Large intestine (tissue), 3 donors: ENCODE results near the gene NEO1. TPM values are rescaled to one million over a fixed set of nuclear protein-coding genes. Genes with fewer than 3 reads are reported as not detected.

Experiments used
- DNase-seq, 2 donors: peaks; one replicate each; pipeline versions ENCODE4 v3.0.0 to v3.0.0-alpha.2; 2013
- H3K27ac ChIP-seq: one replicate; pipeline ENCODE4 v1.5.1; 2013; ENCODE audit warnings: low read length
- H3K27me3 ChIP-seq: 2 replicates; pipeline ENCODE4 v1.6.1; 2013; ENCODE audit warnings: low read length; ENCODE audit not compliant: control insufficient read depth, insufficient read depth
- H3K36me3 ChIP-seq: 2 replicates; pipeline ENCODE4 v1.6.1; 2013; ENCODE audit warnings: low read length; ENCODE audit not compliant: control insufficient read depth, insufficient read depth
- H3K4me1 ChIP-seq: one replicate; pipeline ENCODE4 v1.6.1; 2013; ENCODE audit warnings: low read length; ENCODE audit not compliant: control insufficient read depth, insufficient read depth
- H3K4me3 ChIP-seq: one replicate; pipeline ENCODE4 v1.5.1; 2013; ENCODE audit warnings: low read length
- H3K9me3 ChIP-seq: one replicate; pipeline ENCODE4 v1.6.1; 2013; ENCODE audit warnings: mild to moderate bottlenecking, low read depth, low read length, moderate library complexity; ENCODE audit not compliant: control insufficient read depth
- WGBS: methylation state at CpG from one replicate; pipeline ENCODE4 v1.1.5; 2013; ENCODE audit warnings: low lambda C conversion rate; ENCODE audit not compliant: insufficient coverage; 5-methylcytosine and 5-hydroxymethylcytosine counted together
- polyA plus RNA-seq: library from polyadenylated mRNA; unstranded; fragments of 120-200 nt; gene quantifications from one replicate; pipeline ENCODE4 v1.2.1, GENCODE V29; 2013

NEO1 gene
- polyA plus RNA-seq, 1 donor = 135 TPM

DNA sequence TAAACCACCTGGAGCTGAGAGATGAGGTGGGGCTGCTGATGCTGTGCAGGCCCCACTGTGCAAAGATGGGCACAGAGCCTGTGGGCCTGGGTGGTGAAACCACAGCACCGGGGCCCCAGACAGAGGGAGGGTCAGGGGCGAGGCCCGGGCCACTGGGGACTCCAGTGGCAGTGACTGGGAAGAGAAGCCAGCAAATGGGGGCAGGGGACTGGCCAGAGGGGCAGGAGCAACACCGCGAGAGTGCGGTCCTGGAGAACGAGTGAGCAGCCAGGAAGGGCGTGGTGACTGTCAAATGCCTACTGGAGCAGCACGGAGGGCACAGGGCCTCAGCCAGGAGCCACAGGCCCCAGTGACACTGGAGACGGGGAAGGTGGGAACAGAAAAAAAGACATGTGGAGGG lies 276.7 kb downstream of the NEO1 start:
- Histone ChIP-seq H3K27ac (no peak overlapping the region), H3K4me3 (no peak overlapping the region), H3K27me3 (peaks cover 3% of the 10 kb centered on the region), H3K9me3 (no peaks in the 10 kb centered on the region), H3K36me3 (no peaks in the 10 kb centered on the region), H3K4me1 (no peaks in the 10 kb centered on the region)
- no peak for DNase-seq
- WGBS = 73% methylated on average over 4 of the region's 10 CpGs

DNA sequence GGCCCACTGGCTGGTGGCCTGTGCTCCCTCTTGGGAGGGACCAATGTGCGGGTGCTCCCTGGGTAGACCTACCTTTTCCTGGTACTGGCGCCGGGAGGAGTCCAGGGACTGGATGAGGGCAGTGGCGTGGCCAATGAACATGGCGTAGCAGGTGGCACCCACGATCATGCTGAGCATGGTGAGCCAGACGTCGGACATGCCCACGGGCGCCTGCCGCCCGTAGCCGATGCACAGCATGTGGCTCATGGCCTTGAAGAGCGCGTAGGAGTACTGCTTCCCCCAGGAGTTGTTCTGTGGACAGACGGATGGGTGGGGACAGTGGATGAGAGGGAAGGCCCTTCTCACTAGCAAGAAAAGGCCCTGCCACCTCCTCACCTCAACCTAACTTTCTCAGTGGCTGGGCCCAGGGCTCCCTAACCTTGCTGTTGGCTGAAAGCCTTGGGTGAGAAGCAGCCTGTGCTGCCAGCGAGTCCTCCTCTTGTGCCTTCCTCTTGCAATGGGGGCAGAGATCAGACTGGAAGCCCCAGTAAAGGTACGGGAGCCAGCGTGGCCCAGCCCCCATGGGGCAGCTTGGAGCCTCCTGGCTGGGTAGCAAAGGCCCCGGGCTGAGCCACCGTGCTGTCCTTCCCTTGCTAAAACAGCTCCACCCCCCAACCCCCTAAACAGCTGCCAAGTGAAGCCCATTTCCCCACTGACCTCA lies 277.4 kb downstream of the NEO1 start:
- no peak for DNase-seq
- Histone ChIP-seq H3K9me3 (no peaks in the 10 kb centered on the region), H3K4me3 (no peak overlapping the region), H3K36me3 (no peaks in the 10 kb centered on the region), H3K4me1 (no peaks in the 10 kb centered on the region), H3K27me3 (peaks cover 3% of the 10 kb centered on the region), H3K27ac (no peak overlapping the region)
- WGBS = no CpG with 5 or more reads among the region's 21 CpGs

DNA sequence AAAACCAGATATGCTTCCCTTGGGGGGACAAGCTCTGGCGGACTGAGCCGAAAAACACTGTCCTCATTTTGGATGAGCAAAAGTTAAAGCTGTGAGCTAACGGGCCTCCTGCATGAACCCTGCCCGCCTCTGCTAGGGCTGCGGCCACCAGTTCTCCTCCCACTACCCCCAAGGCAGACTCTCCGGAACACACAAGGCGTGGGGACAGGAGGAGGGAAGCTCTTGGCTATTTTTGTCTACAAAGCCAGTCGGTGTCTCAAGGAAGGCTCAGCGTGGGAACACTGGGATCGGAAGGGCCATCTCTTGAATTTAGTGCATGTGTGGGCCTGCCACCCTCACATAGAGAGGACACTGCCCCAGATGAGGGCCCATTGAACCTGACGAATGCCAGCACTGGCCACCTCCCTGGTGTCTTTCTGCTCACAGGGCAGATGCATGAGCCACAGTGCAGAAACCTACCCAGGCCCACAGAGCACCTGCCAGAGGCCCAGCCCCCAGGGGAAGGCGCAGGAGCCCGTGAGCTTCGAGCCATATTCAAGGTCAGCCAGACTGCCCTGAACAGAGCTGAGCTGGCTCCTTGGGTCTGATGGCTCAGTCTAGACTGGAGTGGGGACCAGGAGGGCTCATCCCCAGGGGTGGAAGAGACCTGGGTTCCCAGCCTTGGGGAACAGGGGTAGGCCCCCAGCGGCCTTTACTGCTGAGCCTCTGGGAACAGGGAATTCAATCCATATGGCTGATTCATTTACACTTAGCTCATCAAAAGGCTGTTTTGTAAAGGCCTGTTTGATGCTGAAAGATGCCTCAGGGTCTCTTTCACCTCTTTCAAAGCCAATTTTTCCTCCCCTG lies 278.2 kb downstream of the NEO1 start:
- no peaks in the 10 kb centered on the region for H3K36me3 ChIP-seq
- H3K4me1 ChIP-seq = no peaks in the 10 kb centered on the region
- no peak overlapping the region for H3K4me3 ChIP-seq
- no CpG with 5 or more reads among the region's 15 CpGs for WGBS
- H3K27me3 ChIP-seq = peaks cover 3% of the 10 kb centered on the region
- H3K9me3 ChIP-seq = no peaks in the 10 kb centered on the region
- H3K27ac ChIP-seq = no peak overlapping the region
- no peak for DNase-seq

DNA sequence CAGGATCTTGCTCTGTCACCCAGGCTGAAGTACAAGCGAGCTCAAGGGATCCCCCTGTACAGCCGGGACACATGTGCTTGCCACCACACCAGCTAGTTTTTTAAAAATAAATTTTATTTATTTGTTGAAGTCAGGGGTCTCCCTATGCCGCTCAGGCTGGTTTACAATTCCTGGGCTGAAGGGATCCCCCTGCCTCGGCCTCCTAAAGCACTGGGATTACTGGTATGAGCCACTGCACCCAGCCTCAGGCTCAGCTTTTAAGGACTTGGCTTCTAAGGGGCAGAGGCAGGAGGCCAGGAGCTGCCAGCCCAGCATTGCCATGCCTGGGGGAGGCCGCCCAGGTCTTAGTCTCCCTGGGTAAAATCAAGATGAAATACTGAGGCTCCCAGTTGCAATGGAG lies 279.2 kb downstream of the NEO1 start:
- Histone ChIP-seq H3K36me3 (no peaks in the 10 kb centered on the region), H3K4me3 (no peak overlapping the region), H3K9me3 (no peaks in the 10 kb centered on the region), H3K27me3 (no peaks in the 10 kb centered on the region), H3K27ac (no peak overlapping the region), H3K4me1 (no peaks in the 10 kb centered on the region)
- no CpG with 5 or more reads among the region's 5 CpGs for WGBS
- no peak for DNase-seq

DNA sequence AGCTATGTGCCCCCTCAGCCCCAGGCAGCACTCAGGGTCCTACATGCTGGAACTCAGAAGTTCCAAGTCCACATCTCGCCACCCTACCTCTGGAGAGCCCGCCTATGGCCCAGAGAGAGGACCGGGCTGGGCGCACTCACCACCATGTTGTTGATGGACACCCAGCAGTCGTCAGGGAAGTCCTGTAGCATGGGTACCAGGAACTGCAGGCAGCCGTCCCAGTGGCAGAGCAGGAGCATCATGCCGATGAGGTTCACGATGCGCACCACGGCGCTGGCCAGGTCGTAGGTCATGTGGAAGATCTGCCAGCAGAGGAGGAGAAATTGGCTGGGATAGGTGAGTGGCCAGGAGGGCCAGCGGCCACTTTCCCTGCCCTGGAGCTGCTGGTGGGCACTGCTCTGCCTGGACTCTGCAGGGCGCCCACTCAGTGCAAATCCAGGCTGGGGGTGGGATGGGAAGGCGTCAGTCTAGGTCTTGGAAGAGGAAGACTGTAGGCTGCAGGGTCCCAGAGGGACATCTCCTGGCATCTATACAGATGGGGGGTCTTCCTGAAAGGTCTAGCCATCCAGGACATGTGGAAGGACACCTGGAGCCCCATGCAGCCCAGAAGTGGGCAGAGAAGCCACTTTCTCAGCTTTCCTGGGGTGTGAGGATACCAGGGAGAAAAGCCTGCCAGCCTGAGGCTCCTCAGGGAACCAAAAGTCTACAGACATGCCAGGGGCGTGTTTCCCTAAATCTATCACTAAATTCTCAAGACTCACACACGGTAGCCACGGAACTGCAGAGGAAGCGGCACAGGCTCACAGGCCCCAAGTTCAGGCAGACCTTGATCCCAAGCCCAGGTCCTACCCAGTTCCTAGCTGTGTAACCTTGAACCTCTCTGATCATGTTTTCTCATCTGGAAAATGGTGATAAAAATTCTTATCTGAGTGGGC lies 280.0 kb downstream of the NEO1 start:
- no CpG with 5 or more reads among the region's 19 CpGs for WGBS
- Histone ChIP-seq H3K4me1 (no peaks in the 10 kb centered on the region), H3K36me3 (no peaks in the 10 kb centered on the region), H3K27me3 (no peaks in the 10 kb centered on the region), H3K27ac (no peak overlapping the region), H3K4me3 (no peak overlapping the region), H3K9me3 (no peaks in the 10 kb centered on the region)
- no peak for DNase-seq

DNA sequence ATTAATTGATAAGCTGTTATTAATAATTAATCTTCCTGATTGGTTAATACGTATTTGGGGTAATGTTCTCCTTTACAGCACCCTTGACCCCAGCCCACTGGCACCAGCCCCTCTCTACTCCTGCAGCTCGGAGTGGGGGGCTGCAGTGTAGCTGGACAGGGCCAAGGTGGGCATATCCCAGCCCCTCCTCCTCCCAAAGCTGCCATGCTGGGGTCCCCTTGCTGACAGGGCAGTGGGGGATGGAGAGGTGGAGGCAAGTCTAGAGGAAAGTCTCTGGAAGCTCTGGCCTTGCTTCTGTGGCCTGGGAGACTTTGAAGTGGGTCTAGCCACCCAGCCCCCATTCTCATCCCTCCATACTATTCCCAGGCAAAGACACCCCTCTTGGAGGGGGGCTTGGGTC lies 280.7 kb downstream of the NEO1 start:
- no peak overlapping the region for H3K4me3 ChIP-seq
- no peaks in the 10 kb centered on the region for H3K27me3 ChIP-seq
- no peak for DNase-seq
- no peaks in the 10 kb centered on the region for H3K36me3 ChIP-seq
- no peaks in the 10 kb centered on the region for H3K9me3 ChIP-seq
- H3K4me1 ChIP-seq = no peaks in the 10 kb centered on the region
- H3K27ac ChIP-seq = no peak overlapping the region
- WGBS = no CpG with 5 or more reads among the region's 2 CpGs

DNA sequence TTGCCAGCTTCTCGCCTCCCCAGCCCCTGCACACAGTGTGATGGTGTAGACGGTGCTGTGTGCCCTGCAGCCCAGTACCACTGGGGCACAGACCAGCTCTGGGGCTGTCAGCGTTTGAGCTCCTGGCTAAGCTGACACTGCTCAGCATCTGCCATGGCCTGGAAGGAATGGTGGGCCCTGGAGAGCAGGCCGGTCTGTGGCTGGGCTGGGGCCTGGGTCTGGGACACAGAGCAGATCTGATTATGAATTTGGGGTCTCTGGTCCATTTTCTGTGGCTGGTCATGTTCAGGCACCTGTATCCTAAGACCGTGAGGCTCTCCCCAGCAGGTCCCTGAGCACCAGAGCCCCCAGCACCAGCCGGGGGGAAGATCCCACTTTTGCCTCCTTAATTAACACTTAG lies 281.8 kb downstream of the NEO1 start:
- DNase-seq = no peak
- H3K27me3 ChIP-seq = no peaks in the 10 kb centered on the region
- no peak overlapping the region for H3K27ac ChIP-seq
- no peaks in the 10 kb centered on the region for H3K9me3 ChIP-seq
- H3K4me3 ChIP-seq = no peak overlapping the region
- no peaks in the 10 kb centered on the region for H3K4me1 ChIP-seq
- H3K36me3 ChIP-seq = no peaks in the 10 kb centered on the region
- no CpG with 5 or more reads among the region's 6 CpGs for WGBS

DNA sequence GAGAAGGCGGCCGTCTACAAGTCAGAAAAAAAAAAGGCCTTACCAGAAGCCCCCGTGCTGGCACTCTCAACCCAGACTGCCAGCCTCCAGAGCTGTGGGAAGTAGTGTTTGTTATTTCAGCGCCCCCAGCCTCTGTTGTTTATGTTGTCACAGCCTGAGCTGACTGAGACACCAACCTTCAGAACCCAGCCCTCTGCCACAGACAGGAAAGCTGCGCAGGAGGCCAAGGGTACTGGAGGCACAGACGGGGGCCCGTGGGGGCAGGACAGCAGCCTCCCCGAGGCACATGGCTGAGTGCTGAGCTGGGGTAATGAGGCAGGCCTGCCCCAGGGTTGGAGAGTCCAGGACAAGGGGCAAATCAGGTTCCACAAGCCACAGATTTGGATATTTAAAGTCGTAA lies 282.8 kb downstream of the NEO1 start:
- DNase-seq = no peak
- no peaks in the 10 kb centered on the region for H3K4me1 ChIP-seq
- H3K36me3 ChIP-seq = no peaks in the 10 kb centered on the region
- WGBS = no CpG with 5 or more reads among the region's 9 CpGs
- H3K9me3 ChIP-seq = no peaks in the 10 kb centered on the region
- no peak overlapping the region for H3K27ac ChIP-seq
- H3K27me3 ChIP-seq = no peaks in the 10 kb centered on the region
- no peak overlapping the region for H3K4me3 ChIP-seq

DNA sequence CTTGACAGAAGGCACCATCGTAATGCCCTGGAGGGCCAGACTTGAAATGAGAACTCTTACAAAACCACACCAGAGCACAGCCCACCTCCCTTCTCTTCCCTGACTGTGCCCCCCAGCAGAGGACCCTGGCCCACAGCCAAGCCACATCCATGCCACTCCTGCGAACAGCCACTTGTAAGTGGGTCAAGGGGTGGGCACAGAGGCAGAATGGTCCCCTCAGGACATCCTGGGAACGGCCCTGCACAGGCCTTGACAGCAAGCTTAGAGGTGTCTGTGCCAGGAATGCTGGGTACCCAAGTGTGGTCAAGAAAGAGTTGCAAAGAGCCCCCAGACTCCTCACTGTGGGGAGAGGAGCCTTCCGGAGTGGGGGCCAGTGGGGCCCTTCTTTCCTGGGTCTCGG lies 283.2 kb downstream of the NEO1 start:
- WGBS = no CpG with 5 or more reads among the region's 5 CpGs
- Histone ChIP-seq H3K27ac (no peak overlapping the region), H3K4me3 (no peak overlapping the region)

DNA sequence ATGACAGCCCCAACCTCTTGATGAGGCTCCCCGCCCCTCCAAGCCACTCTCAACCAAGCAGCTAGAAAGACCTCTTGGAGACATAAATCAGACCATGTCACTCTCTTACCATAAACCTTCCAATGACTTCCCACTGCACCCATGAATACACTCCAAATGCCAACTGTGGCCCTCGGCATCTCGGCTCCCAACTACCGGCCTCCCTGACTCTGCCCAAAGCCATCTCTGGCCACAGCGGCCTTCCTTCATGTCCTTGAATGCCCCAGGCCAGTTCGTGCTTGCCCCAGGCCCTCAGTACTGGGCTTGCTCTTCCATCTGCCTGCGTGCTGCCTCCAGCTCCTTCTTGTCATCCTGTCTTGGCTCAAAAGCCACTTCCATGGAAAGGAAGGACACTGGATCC lies 284.5 kb downstream of the NEO1 start:
- H3K4me3 ChIP-seq = no peak overlapping the region
- no peak for DNase-seq
- H3K4me1 ChIP-seq = no peaks in the 10 kb centered on the region
- 100% methylated on average over 2 of the region's 7 CpGs for WGBS
- H3K9me3 ChIP-seq = no peaks in the 10 kb centered on the region
- H3K36me3 ChIP-seq = no peaks in the 10 kb centered on the region
- H3K27me3 ChIP-seq = no peaks in the 10 kb centered on the region
- no peak overlapping the region for H3K27ac ChIP-seq

More for the DNA sequence above, 283.2 kb downstream of the NEO1 start:
- H3K27me3 ChIP-seq = no peaks in the 10 kb centered on the region
- no peaks in the 10 kb centered on the region for H3K9me3 ChIP-seq
- no peaks in the 10 kb centered on the region for H3K36me3 ChIP-seq
- no peaks in the 10 kb centered on the region for H3K4me1 ChIP-seq
- no peak for DNase-seq
